GM18868 (cell line): ENCODE data around the gene VN1R2.
"Not testable (repeated sequence)": the region's sequence is repeated elsewhere in the genome, so short reads cannot be mapped to it uniquely, and the experiment has no call there.

Experiments used
- ATAC-seq: cut with Tn5 transposase; IDR thresholded peaks from one replicate; pipeline ENCODE4 v1.9.1; 2021; ENCODE audit warnings: mild to moderate bottlenecking, moderate library complexity; ENCODE audit not compliant: unreplicated experiment

VN1R2 gene

GRCh38 chr19:53257715-53258342 is at the start of gene VN1R2:
TSS of gene VN1R2 (plus strand) at chr19:53258292. CDS start at chr19:53258376, 84 bp downstream.
- not testable (repeated sequence) for ATAC-seq

- not testable (repeated sequence) for ATAC-seq
Observed at GRCh38 chr19:53211554-53211953, 46.5 kb upstream of the VN1R2 start.

- no peak for ATAC-seq
Observed at GRCh38 chr19:53212703-53213320, 45.3 kb upstream of the VN1R2 start.

- ATAC-seq: not testable (repeated sequence)
Observed at GRCh38 chr19:53222716-53223115, 35.4 kb upstream of the VN1R2 start.

- ATAC-seq: no peak
Observed at GRCh38 chr19:53224606-53225005, 33.5 kb upstream of the VN1R2 start.

GRCh38 chr19:53237114-53237777 is 20.8 kb upstream of the VN1R2 start:
- ATAC-seq: no peak

GRCh38 chr19:53246498-53246897 is 11.6 kb upstream of the VN1R2 start:
- ATAC-seq: no peak

GRCh38 chr19:53254411-53255341 is 3.4 kb upstream of the VN1R2 start, which contains the start of gene ZNF677:
TSS of gene ZNF677 (minus strand) at chr19:53254873. CDS start at chr19:53251550, 3,323 bp downstream.
- ATAC-seq: no peak

GRCh38 chr19:53267623-53268022 is 9.5 kb downstream of the VN1R2 start, which contains the start of gene VN1R4:
TSS of gene VN1R4 (minus strand) at chr19:53267723. CDS start at chr19:53267665, 58 bp downstream.
- ATAC-seq: not testable (repeated sequence)

- not testable (repeated sequence) for ATAC-seq
Observed at GRCh38 chr19:53269861-53270260, 11.8 kb downstream of the VN1R2 start.

GRCh38 chr19:53272044-53272443 is 14.0 kb downstream of the VN1R2 start:
- no peak for ATAC-seq

GRCh38 chr19:53275480-53275879 is 17.4 kb downstream of the VN1R2 start:
- no peak for ATAC-seq

- ATAC-seq: not testable (repeated sequence)
Observed at GRCh38 chr19:53281947-53282346, 23.9 kb downstream of the VN1R2 start.

- no peak for ATAC-seq
Observed at GRCh38 chr19:53285087-53285486, 27.0 kb downstream of the VN1R2 start.

GRCh38 chr19:53290758-53291549 is 32.9 kb downstream of the VN1R2 start:
- ATAC-seq: no peak

- ATAC-seq: no peak
Observed at GRCh38 chr19:53294786-53295441, 36.8 kb downstream of the VN1R2 start.

- not testable (repeated sequence) for ATAC-seq
Observed at GRCh38 chr19:53301341-53301740, 43.2 kb downstream of the VN1R2 start.

GRCh38 chr19:53308339-53308811 is 50.3 kb downstream of the VN1R2 start:
- ATAC-seq: no peak
